WTC11 (cell line): Measurements from ENCODE around the gene SUMF1. TPM values are rescaled to one million over a fixed set of nuclear protein-coding genes. Genes with fewer than 3 reads are reported as not detected.

Experiments
- ATAC-seq: fragments of 200-7000 bp; cut with Tn5 transposase; 2 replicates; pipeline ENCODE4 v1.10.0; 2021; ENCODE audit warnings: mild to moderate bottlenecking, moderate library complexity
- CTCF ChIA-PET: fragments of 300-600 bp; sonication (Branson Sonifier 250); formaldehyde crosslinking; loops from one replicate; lab custom pipeline; 2021; ENCODE audit warnings: antibody characterized with exemption; lab: Charles Lee
- POLR2A ChIA-PET: fragments of 350-600 bp; sonication (Branson Sonifier 250); formaldehyde crosslinking; loops from one replicate; lab custom pipeline; 2021; ENCODE audit warnings: antibody characterized with exemption; lab: Charles Lee
- DNase-seq: peaks from one replicate; pipeline ENCODE4 v3.0.0; 2021; ENCODE audit warnings: low spot score
- H3K27ac Mint-ChIP-seq: 2 replicates; pipeline ENCODE4 v1.8.0; 2021; ENCODE audit warnings: mixed read lengths
- H3K27me3 Mint-ChIP-seq: 2 replicates; pipeline ENCODE4 v1.8.0; 2021; ENCODE audit warnings: low read depth, mild to moderate bottlenecking, moderate library complexity, mixed read lengths
- H3K36me3 Mint-ChIP-seq: 2 replicates; pipeline ENCODE4 v1.8.0; 2021; ENCODE audit warnings: mixed read lengths
- H3K4me1 Mint-ChIP-seq: 2 replicates; pipeline ENCODE4 v1.8.0; 2022; ENCODE audit warnings: mixed read lengths
- H3K4me3 Mint-ChIP-seq: 2 replicates; pipeline ENCODE4 v1.8.0; 2021; ENCODE audit warnings: mild to moderate bottlenecking, moderate library complexity, mixed read lengths
- H3K9me3 Mint-ChIP-seq: 2 replicates; pipeline ENCODE4 v1.8.0; 2021; ENCODE audit warnings: mixed read lengths
- ATF6 ChIP-seq: sonication (generic); formaldehyde crosslinking; IDR thresholded peaks from 2 replicates; pipeline ENCODE4 v1.8.1; 2023; ENCODE audit warnings: mild to moderate bottlenecking, missing genetic modification reagents
- CBFB ChIP-seq: sonication (generic); formaldehyde crosslinking; IDR thresholded peaks from 2 replicates; pipeline ENCODE4 v1.8.1; 2022; ENCODE audit warnings: mild to moderate bottlenecking, low read depth, missing genetic modification reagents
- CREB1 ChIP-seq: sonication (generic); formaldehyde crosslinking; IDR thresholded peaks from 2 replicates; pipeline ENCODE4 v1.8.0; 2023; ENCODE audit warnings: mild to moderate bottlenecking, missing genetic modification reagents
- E2F4 ChIP-seq: sonication (generic); formaldehyde crosslinking; IDR thresholded peaks from 2 replicates; pipeline ENCODE4 v1.8.1; 2022; ENCODE audit warnings: low read depth, mild to moderate bottlenecking, moderate library complexity, missing genetic modification reagents, borderline replicate concordance
- FOXJ3 ChIP-seq: sonication (generic); formaldehyde crosslinking; IDR thresholded peaks from 2 replicates; pipeline ENCODE4 v1.9.0; 2021; ENCODE audit warnings: missing genetic modification reagents, mild to moderate bottlenecking, borderline replicate concordance
- GABPB1 ChIP-seq: sonication (generic); formaldehyde crosslinking; IDR thresholded peaks from 2 replicates; pipeline ENCODE4 v1.8.1; 2023; ENCODE audit warnings: mild to moderate bottlenecking, missing genetic modification reagents
- HMGXB4 ChIP-seq: sonication (generic); formaldehyde crosslinking; IDR thresholded peaks from 2 replicates; pipeline ENCODE4 v1.8.1; 2023; ENCODE audit warnings: mild to moderate bottlenecking, moderate library complexity, missing genetic modification reagents
- JUN ChIP-seq: sonication (generic); formaldehyde crosslinking; IDR thresholded peaks from 2 replicates; pipeline ENCODE4 v1.8.0; 2023; ENCODE audit warnings: mild to moderate bottlenecking, missing genetic modification reagents
- NFATC4 ChIP-seq: fragments of 250-450 bp; sonication (Bioruptor Pico); IDR thresholded peaks from 2 replicates; pipeline ENCODE4 v1.9.0; 2021; ENCODE audit warnings: mild to moderate bottlenecking
- NR1H2 ChIP-seq: sonication (generic); formaldehyde crosslinking; IDR thresholded peaks from 2 replicates; pipeline ENCODE4 v1.9.0; 2021; ENCODE audit warnings: mild to moderate bottlenecking, moderate library complexity, missing genetic modification reagents
- NR2C2 ChIP-seq: sonication (generic); formaldehyde crosslinking; IDR thresholded peaks from 2 replicates; pipeline ENCODE4 v1.8.0; 2022; ENCODE audit warnings: mild to moderate bottlenecking, missing genetic modification reagents
- NR3C1 ChIP-seq: sonication (generic); formaldehyde crosslinking; conservative IDR thresholded peaks from 2 replicates; pipeline ENCODE4 v1.8.1; 2023; ENCODE audit warnings: low read depth, mild to moderate bottlenecking, missing genetic modification reagents
- OVOL2 ChIP-seq: fragments of 250-450 bp; sonication (Bioruptor Pico); IDR thresholded peaks from 2 replicates; pipeline ENCODE4 v1.9.0; 2021; ENCODE audit warnings: mild to moderate bottlenecking, borderline replicate concordance
- PREB ChIP-seq: sonication (generic); formaldehyde crosslinking; IDR thresholded peaks from 2 replicates; pipeline ENCODE4 v1.8.1; 2022; ENCODE audit warnings: mild to moderate bottlenecking, missing genetic modification reagents, moderate library complexity, borderline replicate concordance
- RELA ChIP-seq: sonication (generic); formaldehyde crosslinking; IDR thresholded peaks from 2 replicates; pipeline ENCODE4 v1.8.1; 2022; ENCODE audit warnings: missing genetic modification reagents, mild to moderate bottlenecking, borderline replicate concordance
- SMAD3 ChIP-seq: sonication (generic); formaldehyde crosslinking; IDR thresholded peaks from 2 replicates; pipeline ENCODE4 v1.8.0; 2022; ENCODE audit warnings: missing genetic modification reagents, mild to moderate bottlenecking, borderline replicate concordance
- SP1 ChIP-seq: sonication (generic); formaldehyde crosslinking; conservative IDR thresholded peaks from 2 replicates; pipeline ENCODE4 v1.8.1; 2022; ENCODE audit warnings: missing genetic modification reagents
- ZBTB21 ChIP-seq: sonication (generic); formaldehyde crosslinking; IDR thresholded peaks from 2 replicates; pipeline ENCODE4 v1.8.1; 2023; ENCODE audit warnings: mild to moderate bottlenecking, missing genetic modification reagents, borderline replicate concordance
- ZNF121 ChIP-seq: sonication (generic); formaldehyde crosslinking; IDR thresholded peaks from 2 replicates; pipeline ENCODE4 v1.8.0; 2023; ENCODE audit warnings: missing genetic modification reagents
- ZNF416 ChIP-seq: fragments of 250-450 bp; sonication (Bioruptor Pico); IDR thresholded peaks from 2 replicates; pipeline ENCODE4 v1.9.0; 2021; ENCODE audit warnings: mild to moderate bottlenecking, inconsistent platforms
- ZNF671 ChIP-seq: fragments of 250-450 bp; sonication (Bioruptor Pico); IDR thresholded peaks from 2 replicates; pipeline ENCODE4 v1.8.0; 2021; ENCODE audit warnings: mild to moderate bottlenecking
- total RNA-seq: library from RNA; stranded (reverse); gene quantifications from 3 replicates; pipeline ENCODE4 v1.2.3, GENCODE V29; 2021
- TF ChIP-seq, protein P1 (sequence below): sonication (generic); formaldehyde crosslinking; IDR thresholded peaks from 2 replicates; pipeline ENCODE4 v1.8.1; 2022; ENCODE audit warnings: mild to moderate bottlenecking, moderate library complexity, missing genetic modification reagents
- TF ChIP-seq, protein P2 (sequence below): sonication (generic); formaldehyde crosslinking; IDR thresholded peaks from 2 replicates; pipeline ENCODE4 v1.8.1; 2022; ENCODE audit warnings: low read depth, missing genetic modification reagents, borderline replicate concordance
- TF ChIP-seq, protein P3 (sequence below): fragments of 250-450 bp; sonication (Bioruptor Pico); IDR thresholded peaks from 2 replicates; pipeline ENCODE4 v1.9.0; 2021; ENCODE audit warnings: moderate library complexity, mild to moderate bottlenecking, inconsistent platforms, borderline replicate concordance

The SUMF1 gene
- total RNA-seq, 1 experiment from 2014 or later = 10.4 TPM

- TF ChIP-seq ZNF671 (CRISPR knock-in tag) (no peak), RELA (no peak), ZNF416 (CRISPR knock-in tag) (no peak), OVOL2 (CRISPR knock-in tag) (no peak), CREB1 (no peak), NR1H2 (no peak), ATF6 (CRISPR knock-in tag) (no peak), SP1 (CRISPR knock-in tag) (no peak)
- TF ChIP-seq, all 79 proteins: peak for 0
- Mint-ChIP-seq H3K4me1 (peaks cover 9% of the 10 kb centered on the region), H3K9me3 (no peaks in the 10 kb centered on the region), H3K36me3 (no peaks in the 10 kb centered on the region), H3K4me3 (no peak overlapping the region), H3K27me3 (no peaks in the 10 kb centered on the region), H3K27ac (no peak overlapping the region)
- POLR2A ChIA-PET = no interaction called here
- CTCF ChIA-PET = interaction anchor here (1.3 to 2.3 kb wide), 2 partner anchors 48 to 235 kb away, joined by 5 to 9 read pairs; no protein-coding TSS in a partner anchor
- DNase-seq (no peak), ATAC-seq (no peak; the same call in 1 of the 2 replicates)
These were observed 68.2 kb downstream of the SUMF1 start for GRCh38 chr3:4398941-4399245.

- H3K36me3 Mint-ChIP-seq = no peaks in the 10 kb centered on the region
- no peak overlapping the region for H3K27ac Mint-ChIP-seq
- H3K4me1 Mint-ChIP-seq = peaks cover 9% of the 10 kb centered on the region
- ATAC-seq (no peak), DNase-seq (no peak)
- POLR2A ChIA-PET = no interaction called here
- no peak overlapping the region for H3K4me3 Mint-ChIP-seq
- no peaks in the 10 kb centered on the region for H3K27me3 Mint-ChIP-seq
- H3K9me3 Mint-ChIP-seq = no peaks in the 10 kb centered on the region
- CTCF ChIA-PET = interaction anchor here (1.3 to 2.3 kb wide), 2 partner anchors 48 to 235 kb away, joined by 5 to 9 read pairs; no protein-coding TSS in a partner anchor
- TF ChIP-seq, protein P1, sequence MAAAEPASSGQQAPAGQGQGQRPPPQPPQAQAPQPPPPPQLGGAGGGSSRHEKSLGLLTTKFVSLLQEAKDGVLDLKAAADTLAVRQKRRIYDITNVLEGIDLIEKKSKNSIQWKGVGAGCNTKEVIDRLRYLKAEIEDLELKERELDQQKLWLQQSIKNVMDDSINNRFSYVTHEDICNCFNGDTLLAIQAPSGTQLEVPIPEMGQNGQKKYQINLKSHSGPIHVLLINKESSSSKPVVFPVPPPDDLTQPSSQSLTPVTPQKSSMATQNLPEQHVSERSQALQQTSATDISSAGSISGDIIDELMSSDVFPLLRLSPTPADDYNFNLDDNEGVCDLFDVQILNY (CRISPR knock-in tag) = no peak
- TF ChIP-seq, protein P2, sequence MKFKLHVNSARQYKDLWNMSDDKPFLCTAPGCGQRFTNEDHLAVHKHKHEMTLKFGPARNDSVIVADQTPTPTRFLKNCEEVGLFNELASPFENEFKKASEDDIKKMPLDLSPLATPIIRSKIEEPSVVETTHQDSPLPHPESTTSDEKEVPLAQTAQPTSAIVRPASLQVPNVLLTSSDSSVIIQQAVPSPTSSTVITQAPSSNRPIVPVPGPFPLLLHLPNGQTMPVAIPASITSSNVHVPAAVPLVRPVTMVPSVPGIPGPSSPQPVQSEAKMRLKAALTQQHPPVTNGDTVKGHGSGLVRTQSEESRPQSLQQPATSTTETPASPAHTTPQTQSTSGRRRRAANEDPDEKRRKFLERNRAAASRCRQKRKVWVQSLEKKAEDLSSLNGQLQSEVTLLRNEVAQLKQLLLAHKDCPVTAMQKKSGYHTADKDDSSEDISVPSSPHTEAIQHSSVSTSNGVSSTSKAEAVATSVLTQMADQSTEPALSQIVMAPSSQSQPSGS (CRISPR knock-in tag) = no peak
- TF ChIP-seq NR3C1 (CRISPR knock-in tag) (no peak), FOXJ3 (CRISPR knock-in tag) (no peak), JUN (no peak), NFATC4 (CRISPR knock-in tag) (no peak), ZBTB21 (CRISPR knock-in tag) (no peak), NR2C2 (CRISPR knock-in tag) (no peak), CBFB (CRISPR knock-in tag) (no peak), HMGXB4 (CRISPR knock-in tag) (no peak), SMAD3 (CRISPR knock-in tag) (no peak), GABPB1 (CRISPR knock-in tag) (no peak), PREB (CRISPR knock-in tag) (no peak), ZNF121 (no peak), E2F4 (no peak)
- TF ChIP-seq, protein P3, sequence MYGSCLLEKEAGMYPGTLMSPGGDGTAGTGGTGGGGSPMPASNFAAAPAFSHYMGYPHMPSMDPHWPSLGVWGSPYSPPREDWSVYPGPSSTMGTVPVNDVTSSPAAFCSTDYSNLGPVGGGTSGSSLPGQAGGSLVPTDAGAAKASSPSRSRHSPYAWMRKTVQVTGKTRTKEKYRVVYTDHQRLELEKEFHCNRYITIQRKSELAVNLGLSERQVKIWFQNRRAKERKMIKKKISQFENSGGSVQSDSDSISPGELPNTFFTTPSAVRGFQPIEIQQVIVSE = no peak
These were observed 68.7 kb downstream of the SUMF1 start for GRCh38 chr3:4398120-4398940.
